HCT116 (cell line): Measurements from ENCODE around the gene UPF1.

ENCODE experiments used
- CTCF ChIP-seq, 3 experiments: fragments of 200-600 bp in 1 of 3; sonication (generic) in 1 of 3; IDR thresholded peaks in 2 of 3; conservative IDR thresholded peaks in 1 of 3; 2 replicates each; pipeline ENCODE4 v1.5.1; 2012 to 2017; ENCODE audit warnings: low read depth in 2 of 3, low read length in 2 of 3, antibody characterized with exemption in 1 of 3, borderline replicate concordance in 1 of 3, control low read depth in 1 of 3, mild to moderate bottlenecking in 1 of 3, mixed read lengths in 1 of 3, mixed run types in 1 of 3, moderate library complexity in 1 of 3; ENCODE audit not compliant: insufficient read depth in 1 of 3
- EZH2phosphoT487 ChIP-seq: fragments of 200-600 bp; IDR thresholded peaks from 2 replicates; pipeline ENCODE4 v1.6.1; 2018; ENCODE audit warnings: antibody characterized with exemption, borderline replicate concordance
- POLR2A ChIP-seq: IDR thresholded peaks from 2 replicates; pipeline ENCODE4 v1.7.0; 2011; ENCODE audit warnings: borderline replicate concordance; ENCODE audit not compliant: insufficient read depth, insufficient read length; ENCODE audit errors: extremely low read depth
- SRF ChIP-seq: IDR thresholded peaks from 2 replicates; pipeline ENCODE4 v1.6.1; 2012; ENCODE audit warnings: low read depth
- YY1 ChIP-seq: IDR thresholded peaks from 2 replicates; pipeline ENCODE4 v1.6.1; 2011; ENCODE audit warnings: low read length, low read depth, moderate library complexity, mild to moderate bottlenecking; ENCODE audit not compliant: insufficient replicate concordance; ENCODE audit errors: extremely low read depth
- ZBTB33 ChIP-seq: IDR thresholded peaks from 2 replicates; pipeline ENCODE4 v1.6.1; 2011; ENCODE audit warnings: mild to moderate bottlenecking, low read length, moderate library complexity; ENCODE audit not compliant: insufficient replicate concordance; ENCODE audit errors: extremely low read depth

GRCh38 chr19:18879579-18880373, 48.0 kb downstream of the UPF1 start:
- TF ChIP-seq YY1 (no peak), CTCF (IDR thresholded peaks at IDR 0.05 in 2 of 3, conservative IDR thresholded peaks at IDR 0.05 in 1 of 3; ENCODE audit: borderline replicate concordance in 1 of 3, insufficient read depth in 1 of 3, low read depth in 2 of 3, low read length in 2 of 3) (no peak), SRF (no peak), POLR2A (no peak), EZH2phosphoT487 (no peak), ZBTB33 (no peak)
